IPS-18c (cell line): ENCODE results near the gene PAF1.

Source experiments
- H3K4me3 ChIP-seq: 2 replicates; pipeline ENCODE4 v1.7.0; 2013; ENCODE audit warnings: low read depth, mild to moderate bottlenecking, low read length, moderate library complexity; ENCODE audit not compliant: insufficient read depth
- H3K9me3 ChIP-seq: one replicate; pipeline ENCODE4 v1.6.1; 2013; ENCODE audit warnings: mild to moderate bottlenecking, low read length, moderate library complexity; ENCODE audit not compliant: control insufficient read depth, insufficient read depth

PAF1 gene

DNA sequence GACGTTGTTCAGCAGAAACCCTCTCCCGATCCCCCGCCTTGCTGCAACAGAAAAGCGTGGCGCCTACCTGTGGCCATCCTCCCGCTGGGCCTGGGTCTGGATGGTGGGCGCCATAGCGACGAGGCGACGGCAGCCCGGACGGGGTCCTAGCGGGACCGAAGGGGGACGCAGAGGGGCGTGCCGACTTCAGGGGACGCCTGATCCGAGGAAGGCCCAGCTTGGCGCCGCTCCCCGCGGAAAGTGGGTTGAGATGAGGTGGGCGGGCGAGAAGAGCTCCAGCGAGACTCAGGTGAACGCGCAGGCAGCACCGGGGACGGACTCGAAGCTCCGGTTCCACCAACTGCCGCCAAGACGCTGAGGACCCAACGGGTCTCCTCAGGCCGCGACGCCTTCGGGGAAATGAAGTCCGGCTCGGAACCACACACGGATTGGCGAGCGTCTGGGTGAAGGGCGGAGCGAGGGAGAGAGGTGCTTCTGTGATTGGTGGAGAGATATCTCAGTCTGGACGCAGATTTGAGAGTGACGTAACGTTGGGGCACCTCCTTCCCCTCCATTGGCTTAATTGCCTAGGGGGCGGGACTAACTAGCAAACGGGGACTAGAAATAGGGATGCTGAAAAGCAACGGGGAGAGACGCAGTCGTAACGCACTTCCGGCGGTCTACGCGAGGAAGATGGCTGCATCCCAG lies at the start of gene PAF1, which contains the start of gene MED29:
TSS of gene PAF1 (minus strand) at position 356 of the 687 bp plus-strand sequence. CDS start at position 114, 242 bp downstream.
TSS of gene MED29 (plus strand) at position 628 of the 687 bp plus-strand sequence. CDS start at position 673, 45 bp downstream.
- H3K9me3 ChIP-seq, result no peaks in the 10 kb centered on the region
- H3K4me3 ChIP-seq, result peak within 1 kb of the TSS; percentile 100

- H3K9me3 ChIP-seq, result no peaks in the 10 kb centered on the region
- H3K4me3 ChIP-seq, result no peak overlapping the region
Observed at GRCh38 chr19:39438270-39438934, 47.5 kb upstream of the PAF1 start.

- Histone ChIP-seq H3K4me3 (peak overlapping the region; percentile 82), H3K9me3 (no peaks in the 10 kb centered on the region)
Observed at GRCh38 chr19:39436350-39436716, 45.4 kb upstream of the PAF1 start.

GRCh38 chr19:39435499-39436349 lies 44.8 kb upstream of the PAF1 start, which contains the start of gene RPS16:
Gene RPS16, minus strand, starts transcription at chr19:39435949. Its CDS starts 54 bp downstream, at chr19:39435895.
- no peaks in the 10 kb centered on the region for H3K9me3 ChIP-seq
- H3K4me3 ChIP-seq, result peak within 1 kb of the TSS; percentile 95

GRCh38 chr19:39434123-39435076 lies 43.5 kb upstream of the PAF1 start:
- H3K9me3 ChIP-seq, result no peaks in the 10 kb centered on the region

GRCh38 chr19:39433480-39434079 lies 42.7 kb upstream of the PAF1 start:
- no peaks in the 10 kb centered on the region for H3K9me3 ChIP-seq
- no peak overlapping the region for H3K4me3 ChIP-seq

More at GRCh38 chr19:39434123-39435076, 43.5 kb upstream of the PAF1 start:
- H3K4me3 ChIP-seq, result peak overlapping the region; percentile 95

DNA sequence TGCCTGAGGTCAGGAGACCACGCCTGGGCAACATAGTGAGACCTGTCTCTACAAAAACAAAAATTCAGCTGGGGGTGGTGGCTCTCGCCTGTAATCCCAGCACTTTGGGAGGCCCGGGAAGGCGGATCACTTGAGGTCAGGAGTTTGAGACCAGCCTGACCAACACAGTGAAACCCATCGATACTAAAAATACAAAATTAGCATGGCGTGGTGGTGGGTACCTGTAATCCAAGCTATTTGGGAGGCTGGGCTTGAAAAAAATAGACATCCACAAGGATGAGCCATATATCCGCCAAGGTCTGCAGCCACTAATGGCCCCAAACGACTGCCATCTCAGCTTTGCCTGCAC lies 41.7 kb upstream of the PAF1 start:
- no peaks in the 10 kb centered on the region for H3K9me3 ChIP-seq
- H3K4me3 ChIP-seq, result no peak overlapping the region

GRCh38 chr19:39430675-39431593 lies 40.0 kb upstream of the PAF1 start:
- no peak overlapping the region for H3K4me3 ChIP-seq
- H3K9me3 ChIP-seq, result no peaks in the 10 kb centered on the region

- Histone ChIP-seq H3K4me3 (peak overlapping the region; percentile 34), H3K9me3 (no peaks in the 10 kb centered on the region)
Observed at GRCh38 chr19:39428283-39429112, 37.6 kb upstream of the PAF1 start.

DNA sequence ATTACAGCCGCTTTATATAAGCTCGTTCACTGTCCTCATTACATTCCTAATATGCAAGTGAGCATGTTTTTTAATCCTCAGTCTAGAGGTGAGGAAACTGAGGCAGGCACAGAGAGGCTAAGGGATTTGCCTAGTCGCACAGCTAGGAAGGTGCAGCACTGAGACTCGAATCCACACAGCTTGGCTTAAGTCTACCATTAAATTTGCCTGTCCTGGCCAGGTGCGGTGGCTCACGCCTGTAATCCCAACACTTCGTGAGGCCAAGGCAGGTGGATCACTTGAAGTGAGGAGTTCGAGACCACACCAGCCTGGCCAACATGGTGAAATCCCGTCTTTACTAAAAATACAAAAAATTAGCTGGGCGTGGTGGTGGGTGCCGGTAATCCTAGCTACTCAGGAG lies 36.8 kb upstream of the PAF1 start:
- Histone ChIP-seq H3K9me3 (no peaks in the 10 kb centered on the region), H3K4me3 (0 out of 2 replicates have a peak overlapping the region, but pooled peaks have one; percentile 9)

- Histone ChIP-seq H3K9me3 (no peaks in the 10 kb centered on the region), H3K4me3 (no peak overlapping the region)
Observed at GRCh38 chr19:39426170-39426569, 35.3 kb upstream of the PAF1 start.

DNA sequence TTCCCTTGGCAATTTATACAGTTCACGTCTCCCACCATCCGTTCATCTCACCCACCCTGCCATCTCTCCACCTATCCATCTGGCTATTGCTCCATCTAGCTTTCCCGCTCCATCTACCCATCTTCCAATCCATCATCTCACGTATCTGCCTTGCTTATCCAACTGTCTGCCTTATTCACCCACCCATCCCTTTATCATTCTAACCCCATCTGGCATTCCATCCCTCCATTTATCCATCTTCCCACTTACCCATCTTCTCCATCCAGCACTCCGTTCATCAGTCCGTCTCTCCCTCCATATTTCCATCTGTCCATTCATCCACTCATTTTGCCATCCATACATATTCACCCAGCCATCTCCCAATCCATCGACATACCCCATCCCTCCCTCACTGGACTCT lies 34.8 kb upstream of the PAF1 start:
- Histone ChIP-seq H3K4me3 (no peak overlapping the region), H3K9me3 (no peaks in the 10 kb centered on the region)

DNA sequence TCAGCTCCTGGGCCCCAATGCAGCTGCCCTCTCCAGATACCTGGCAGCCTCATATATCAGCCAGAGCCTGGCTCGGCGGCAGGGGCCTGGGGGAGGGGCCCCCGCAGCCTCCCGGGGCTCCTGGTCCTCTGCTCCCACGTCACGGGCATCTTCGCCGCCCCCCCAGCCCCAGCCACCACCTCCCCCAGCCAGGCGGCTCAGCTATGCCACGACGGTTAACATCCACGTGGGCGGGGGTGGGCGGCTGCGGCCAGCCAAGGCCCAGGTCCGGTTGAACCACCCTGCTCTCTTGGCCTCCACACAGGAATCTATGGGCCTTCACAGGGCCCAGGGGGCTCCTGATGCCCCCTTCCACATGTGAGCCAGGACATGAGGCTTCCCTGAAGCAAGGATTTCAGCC lies 34.0 kb upstream of the PAF1 start:
- H3K9me3 ChIP-seq, result no peaks in the 10 kb centered on the region
- no peak overlapping the region for H3K4me3 ChIP-seq

DNA sequence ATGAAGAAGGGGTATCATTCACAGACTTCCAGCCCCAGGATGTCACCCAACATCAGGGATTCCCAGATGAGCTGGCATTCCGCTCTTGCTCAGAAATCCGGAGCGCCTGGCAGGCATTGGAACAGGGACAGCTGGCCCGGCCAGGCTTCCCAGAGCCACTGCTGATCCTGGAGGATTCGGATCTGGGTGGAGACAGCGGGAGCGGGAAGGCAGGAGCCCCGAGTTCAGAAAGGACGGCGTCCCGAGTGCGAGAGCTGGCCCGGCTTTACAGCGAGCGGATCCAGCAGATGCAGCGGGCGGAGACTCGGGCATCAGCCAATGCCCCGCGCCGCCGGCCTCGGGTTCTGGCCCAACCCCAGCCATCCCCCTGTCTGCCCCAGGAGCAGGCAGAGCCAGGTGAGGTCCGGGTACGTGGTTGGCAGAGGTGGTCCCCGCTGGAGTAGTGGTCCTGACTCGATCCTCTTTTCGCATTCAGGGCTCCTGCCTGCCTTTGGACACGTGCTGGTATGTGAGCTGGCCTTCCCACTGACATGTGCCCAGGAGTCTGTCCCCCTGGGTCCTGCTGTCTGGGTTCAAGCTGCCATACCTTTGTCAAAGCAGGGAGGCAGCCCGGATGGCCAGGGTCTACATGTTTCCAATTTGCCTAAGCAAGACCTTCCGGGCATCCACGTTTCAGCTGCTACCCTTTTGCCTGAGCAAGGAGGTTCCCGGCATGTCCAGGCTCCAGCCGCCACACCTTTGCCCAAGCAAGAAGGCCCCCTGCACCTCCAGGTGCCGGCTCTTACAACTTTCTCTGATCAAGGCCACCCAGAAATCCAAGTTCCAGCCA lies 32.6 kb upstream of the PAF1 start:
- no peaks in the 10 kb centered on the region for H3K9me3 ChIP-seq
- no peak overlapping the region for H3K4me3 ChIP-seq
